Suppressor macrophage treated with lipopolysaccharide for 4 hours (primary cell): ENCODE data around the gene TUBA1A.
"Not testable (repeated sequence)": the region's sequence is repeated elsewhere in the genome, so short reads cannot be mapped to it uniquely, and the experiment has no call there.

Experiments used
- DNase-seq: peaks from one replicate; pipeline ENCODE4 v3.0.0-alpha.2; 2020

Gene TUBA1A

DNA sequence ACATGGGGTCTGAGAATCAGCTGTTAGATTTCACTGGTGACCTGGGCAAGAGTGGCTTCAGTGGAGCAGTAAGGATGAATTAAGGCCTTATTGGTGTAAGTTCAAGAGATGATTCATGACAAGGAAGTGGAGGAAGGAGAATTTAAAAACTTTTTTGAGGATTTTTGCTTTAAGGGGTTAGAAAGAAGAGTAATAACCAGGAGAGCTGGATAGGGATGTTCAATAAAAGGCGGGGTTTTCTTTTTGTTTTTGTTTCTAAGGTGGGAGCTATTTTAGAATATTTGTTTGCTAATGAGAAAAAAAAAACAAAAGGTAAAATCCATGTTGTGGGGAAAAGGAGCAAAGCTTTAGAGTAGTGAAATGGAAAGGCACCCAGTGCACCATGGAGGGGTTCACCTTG lies 42.5 kb downstream of the TUBA1A start:
- DNase-seq, result no peak

GRCh38 chr12:49144384-49144783 lies 44.5 kb downstream of the TUBA1A start:
- DNase-seq, result no peak

GRCh38 chr12:49138999-49139398 lies 49.9 kb downstream of the TUBA1A start:
- no peak for DNase-seq

DNA sequence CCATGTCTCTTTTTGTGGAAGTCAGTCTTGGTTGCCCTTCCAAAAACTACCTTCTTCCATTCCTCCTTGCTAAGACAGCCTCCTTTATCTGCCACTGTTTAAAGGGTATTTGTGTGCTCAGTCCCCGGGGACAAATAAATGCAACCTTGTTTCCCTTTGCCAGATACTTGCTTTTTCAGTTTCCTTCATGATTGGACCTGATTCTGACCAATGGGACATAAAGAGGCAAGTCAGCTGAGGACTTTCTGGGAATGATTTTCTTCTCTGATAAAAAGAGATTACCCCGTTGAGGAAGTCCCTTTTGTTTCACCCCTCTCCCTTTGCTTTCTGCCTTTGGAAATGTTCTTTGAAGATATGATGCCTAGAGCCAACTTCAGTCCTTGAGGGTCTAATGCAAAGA lies 50.3 kb downstream of the TUBA1A start:
- no peak for DNase-seq

- no peak for DNase-seq
Measured at GRCh38 chr12:49137476-49137875, 51.4 kb downstream of the TUBA1A start.

GRCh38 chr12:49136997-49137396 lies 51.9 kb downstream of the TUBA1A start:
- DNase-seq, result not testable (repeated sequence)
